ENCODE results near the gene FAM120A.

FAM120A gene

DNA sequence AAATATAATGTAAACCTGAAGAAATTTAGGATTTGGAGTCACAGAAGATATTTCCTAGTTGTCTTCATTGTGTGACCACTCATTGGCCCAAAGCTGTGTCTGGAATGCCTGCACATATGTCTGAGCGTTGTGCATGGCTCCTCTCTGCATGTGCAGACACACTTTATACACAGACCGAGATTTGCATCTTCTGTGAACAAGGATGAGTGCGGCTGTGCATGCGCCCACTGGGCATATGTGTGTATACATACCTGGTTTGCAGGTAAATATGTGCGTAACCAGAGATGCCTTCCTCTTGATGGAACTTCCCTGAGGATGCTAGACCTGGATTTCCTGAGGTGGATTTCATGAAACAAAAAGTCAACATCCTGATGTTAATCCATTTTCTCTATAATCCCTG, 144.0 kb downstream of the FAM120A start:
- no peak for DNase-seq (ENCODE audit: low read depth in 2 of 2)

DNA sequence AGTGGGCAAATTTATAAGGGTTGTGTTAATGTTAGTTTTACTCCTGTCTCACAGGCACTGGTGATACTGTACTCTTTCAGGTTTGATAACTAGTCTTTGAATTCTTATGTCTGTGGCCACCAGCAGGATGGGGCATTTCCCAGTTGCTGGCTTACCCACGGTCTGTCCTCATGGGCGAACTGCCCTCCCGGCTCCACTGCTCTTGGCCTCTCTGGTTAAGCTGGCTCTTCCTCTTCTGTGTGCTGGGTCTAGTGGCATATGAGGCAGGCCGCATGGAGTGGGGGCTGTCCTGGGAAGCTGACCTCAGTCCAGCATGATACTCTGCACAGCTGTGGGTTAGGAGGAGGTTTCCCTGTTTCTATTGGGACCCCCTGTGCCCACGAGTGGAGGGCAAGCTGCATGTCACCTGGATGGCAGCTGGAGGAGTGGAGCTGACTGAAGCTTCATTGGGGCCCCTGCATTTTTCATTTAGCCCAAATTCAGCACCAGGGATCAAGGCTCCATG, 144.4 kb downstream of the FAM120A start:
- no peak for DNase-seq (ENCODE audit: low read depth in 2 of 2)

DNA sequence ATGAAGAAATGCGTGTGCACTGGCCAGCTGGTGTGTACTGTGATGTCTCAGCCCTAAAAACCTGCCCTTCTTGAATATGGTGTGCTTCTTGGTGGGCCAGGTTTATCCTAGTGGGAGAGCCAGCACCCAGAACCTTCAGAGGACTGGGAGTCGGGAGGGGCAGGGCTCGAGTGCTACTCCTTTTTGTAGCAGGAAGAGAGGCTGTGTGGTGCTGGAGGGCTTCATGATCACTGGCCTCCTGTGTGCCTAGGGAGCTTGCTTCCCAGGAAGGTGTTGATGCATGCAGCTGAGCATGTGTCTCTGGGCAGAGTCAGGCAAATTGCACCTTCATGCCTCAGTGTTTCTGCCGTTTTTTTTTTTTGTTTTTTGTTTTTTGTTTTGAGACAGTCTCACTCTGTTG, 144.9 kb downstream of the FAM120A start:
- DNase-seq (ENCODE audit: low read depth in 2 of 2), result no peak

DNA sequence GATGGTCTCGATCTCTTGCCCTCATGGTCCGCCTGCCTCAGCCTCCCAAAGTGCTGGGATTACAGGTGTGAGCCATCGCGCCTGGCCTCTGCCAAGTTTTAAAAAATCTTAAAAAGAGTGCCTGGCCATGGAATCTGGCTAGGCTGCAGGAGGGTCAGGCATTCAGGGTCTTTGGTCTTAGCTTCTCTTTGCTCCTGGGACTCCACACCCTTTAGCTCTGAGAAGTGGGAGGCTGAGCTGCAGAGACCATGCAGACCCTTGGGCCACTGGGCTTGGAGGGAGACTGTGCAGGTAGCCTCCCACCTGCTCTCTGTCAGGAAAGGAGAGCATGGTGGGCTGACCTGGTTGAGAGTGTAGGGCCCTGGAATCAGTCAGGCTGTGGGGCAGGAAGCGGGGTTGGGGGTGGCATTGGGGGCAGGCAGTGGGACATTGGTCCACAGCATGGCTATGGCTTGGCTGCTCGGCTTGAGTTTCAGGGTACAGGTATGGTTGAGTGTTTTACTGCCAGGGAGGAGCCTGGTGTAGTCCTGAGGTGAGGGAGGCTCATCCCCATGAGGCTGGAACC, 145.7 kb downstream of the FAM120A start:
- no peak for DNase-seq (ENCODE audit: low read depth in 2 of 2)

DNA sequence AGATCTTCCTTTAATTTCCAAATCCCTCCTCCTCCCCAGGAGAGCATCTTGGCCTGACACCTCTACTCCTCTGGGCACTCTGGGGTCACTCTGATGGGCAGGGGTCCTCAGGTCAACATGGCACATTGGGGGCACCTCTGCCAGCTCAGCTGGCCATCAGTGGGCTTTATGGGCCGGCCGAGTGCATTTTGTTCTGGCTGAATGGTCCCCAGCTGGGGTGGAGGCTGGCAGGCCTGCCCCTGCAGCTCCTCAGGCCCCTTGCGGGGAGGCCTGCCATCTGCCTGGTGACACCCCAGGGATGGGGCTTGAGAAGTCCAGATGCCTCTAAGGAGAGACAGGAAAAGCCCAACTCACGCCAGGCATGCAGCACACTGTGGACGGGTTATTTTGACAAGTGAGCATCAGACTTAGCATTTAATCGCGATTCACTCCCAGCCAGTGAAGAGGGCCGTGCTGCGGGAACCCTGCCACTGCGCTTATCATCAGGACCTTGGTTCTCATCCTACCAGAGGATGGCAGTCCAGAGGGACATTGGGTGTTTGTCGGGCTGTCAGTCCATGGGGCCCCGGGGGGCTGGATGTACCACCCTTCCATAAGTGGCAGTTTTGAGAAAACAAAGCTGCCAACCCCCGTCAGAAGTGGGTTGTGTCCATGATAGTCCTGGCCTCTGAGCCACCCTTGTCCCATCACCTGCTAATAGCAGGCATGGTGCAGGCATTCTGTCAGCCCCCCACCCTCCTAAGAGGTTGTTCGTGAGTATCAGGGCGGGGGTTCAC, 146.6 kb downstream of the FAM120A start:
- no peak for DNase-seq (ENCODE audit: low read depth in 2 of 2)

DNA sequence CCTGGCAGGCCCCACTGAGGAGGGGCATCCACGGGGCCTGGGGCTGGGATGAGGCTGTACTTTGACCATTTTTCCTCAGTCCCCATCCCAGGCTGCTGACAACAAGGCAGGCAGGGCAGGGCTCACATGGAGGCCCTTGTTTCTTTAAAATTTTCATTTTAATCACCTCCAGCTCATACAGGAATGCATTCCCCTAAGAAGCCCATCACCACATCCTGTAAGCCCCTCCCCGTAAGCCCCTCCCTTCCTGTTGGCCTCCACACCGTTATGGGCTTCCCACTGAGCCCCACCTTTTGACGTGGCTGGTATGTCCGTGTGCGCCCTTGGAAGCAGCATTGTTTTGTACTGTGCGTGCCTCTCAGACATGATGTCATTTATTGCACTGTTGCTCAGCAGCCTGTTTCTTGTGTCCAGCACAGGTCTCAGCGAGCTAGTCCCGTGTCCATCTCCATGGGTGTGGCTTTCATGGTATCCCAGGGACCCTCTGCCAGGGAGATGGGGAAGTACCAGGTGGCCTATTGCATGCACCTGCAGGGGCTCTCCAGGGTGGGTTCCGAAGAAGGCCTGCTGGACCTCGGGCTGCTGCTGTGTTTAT, 147.3 kb downstream of the FAM120A start:
- DNase-seq (ENCODE audit: low read depth in 2 of 2), result no peak

DNA sequence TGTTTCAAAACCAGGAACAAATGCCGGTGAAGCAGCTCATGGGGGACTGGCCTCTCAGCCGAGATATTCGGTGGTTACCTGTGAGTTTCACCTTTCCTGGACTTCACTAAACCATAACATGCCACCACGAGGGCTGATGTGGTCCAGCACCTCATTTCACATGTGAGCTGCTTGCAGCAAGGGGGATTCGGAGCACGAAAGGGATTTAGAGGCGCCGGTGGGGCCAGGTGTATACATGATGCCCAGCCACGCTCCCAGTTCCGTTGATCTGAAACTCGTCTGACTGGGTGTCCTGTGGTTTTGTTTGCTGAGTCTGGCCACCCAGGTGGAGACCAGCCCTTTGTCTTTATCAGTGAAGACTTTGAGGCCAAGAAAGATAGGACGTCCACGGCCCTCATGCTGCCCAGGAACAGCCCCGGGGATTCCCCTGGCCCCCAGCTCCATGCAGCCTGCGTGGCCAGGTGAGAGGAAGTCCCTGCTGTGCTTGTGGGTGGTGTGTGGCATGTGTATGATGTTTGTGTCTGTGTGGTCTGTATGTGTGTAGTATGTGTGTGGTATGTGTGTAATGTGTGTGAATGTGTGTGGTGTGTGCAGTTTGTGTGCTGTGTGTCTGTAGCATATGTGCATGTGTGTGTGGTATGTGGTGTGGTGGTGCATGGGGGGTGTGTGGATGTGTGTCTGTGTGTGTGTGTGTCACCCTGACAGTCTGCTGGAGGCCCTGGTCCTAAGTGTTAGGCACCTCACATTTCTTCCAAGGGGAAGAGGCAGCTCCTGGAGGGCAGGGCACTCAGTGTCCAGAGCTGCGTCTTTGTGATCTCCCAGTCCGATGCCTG, 148.3 kb downstream of the FAM120A start:
- DNase-seq (ENCODE audit: low read depth in 2 of 2), result no peak

DNA sequence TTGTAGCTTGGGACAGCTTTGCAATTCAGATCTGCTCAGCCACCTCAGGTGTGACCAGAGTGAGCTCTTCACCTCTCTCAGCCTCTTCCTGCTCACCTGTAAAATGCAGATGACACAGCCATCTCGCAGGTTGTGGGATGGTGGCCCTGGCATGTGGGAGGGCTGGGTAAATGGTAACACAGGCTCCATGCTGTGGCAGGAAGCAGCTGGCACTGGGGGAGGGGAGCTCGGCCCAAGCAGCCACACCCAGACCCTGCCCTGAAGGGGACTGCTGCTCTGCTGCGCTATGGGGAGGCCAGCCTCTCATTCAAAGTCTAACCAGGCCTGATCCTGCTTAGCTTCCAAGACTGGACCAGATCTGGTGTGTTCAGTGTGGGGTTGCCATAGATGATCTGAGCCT, 149.0 kb downstream of the FAM120A start:
- DNase-seq (ENCODE audit: low read depth in 2 of 2), result no peak

DNA sequence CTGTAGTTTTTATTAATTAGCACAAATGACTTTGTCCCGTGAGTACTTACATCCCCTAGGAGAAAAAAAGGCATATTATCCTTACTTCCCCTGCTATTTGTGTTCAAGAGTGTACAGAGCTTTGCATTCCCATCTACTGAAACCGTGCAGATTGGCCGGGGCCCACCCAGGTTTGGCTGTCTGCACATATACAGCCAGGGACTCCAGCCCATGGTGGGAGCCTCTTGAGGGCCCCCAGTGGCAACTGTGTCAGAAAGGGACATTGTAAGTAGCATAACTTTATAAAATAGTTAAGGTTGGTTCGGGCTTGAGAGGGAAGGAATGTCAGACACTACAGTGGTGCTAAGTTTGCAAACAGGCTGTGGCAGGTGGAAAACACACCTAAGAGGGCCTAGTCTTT, 149.6 kb downstream of the FAM120A start:
- no peak for DNase-seq (ENCODE audit: low read depth in 2 of 2)

DNA sequence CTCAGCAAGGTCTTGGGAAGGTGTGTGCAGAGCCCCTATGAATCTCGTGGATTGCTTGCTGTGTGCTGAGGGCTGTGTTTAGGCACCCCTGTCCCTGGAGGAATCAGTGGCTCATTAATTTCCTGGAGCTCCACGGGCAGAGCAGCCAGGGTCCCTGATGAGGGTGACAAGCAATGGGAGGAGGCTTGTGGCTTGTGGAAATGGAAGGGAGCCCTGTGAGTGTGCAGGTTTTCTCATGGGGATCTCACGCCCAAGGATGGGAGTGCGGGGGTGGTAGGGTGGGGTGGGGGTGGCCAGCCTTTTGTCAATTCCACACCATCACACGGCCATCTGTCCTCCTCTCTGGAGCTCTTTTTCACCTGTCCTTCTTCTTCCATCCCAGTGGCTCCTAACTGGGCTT, 150.2 kb downstream of the FAM120A start:
- no peak for DNase-seq (ENCODE audit: low read depth in 2 of 2)

DNA sequence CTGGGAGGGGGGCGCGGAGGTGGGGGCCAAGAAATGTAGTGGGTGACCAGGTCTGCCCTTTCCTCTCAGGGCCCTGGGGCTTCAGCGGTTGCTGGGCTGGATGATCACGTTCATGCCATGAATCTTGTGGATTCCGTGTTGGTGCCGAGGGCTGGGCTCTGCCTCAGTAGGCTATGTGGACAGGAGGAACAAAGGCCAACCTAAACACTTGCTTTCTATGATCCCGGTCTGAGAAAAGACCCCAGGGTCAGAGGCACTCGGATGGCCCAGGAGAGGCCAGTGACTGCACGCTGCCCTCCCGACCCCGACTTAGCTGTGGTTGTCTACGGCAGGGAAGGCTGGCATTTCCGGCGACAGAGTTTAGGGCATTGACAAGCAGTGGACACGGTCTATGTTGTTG, 151.5 kb downstream of the FAM120A start:
- no peak for DNase-seq (ENCODE audit: low read depth in 2 of 2)

DNA sequence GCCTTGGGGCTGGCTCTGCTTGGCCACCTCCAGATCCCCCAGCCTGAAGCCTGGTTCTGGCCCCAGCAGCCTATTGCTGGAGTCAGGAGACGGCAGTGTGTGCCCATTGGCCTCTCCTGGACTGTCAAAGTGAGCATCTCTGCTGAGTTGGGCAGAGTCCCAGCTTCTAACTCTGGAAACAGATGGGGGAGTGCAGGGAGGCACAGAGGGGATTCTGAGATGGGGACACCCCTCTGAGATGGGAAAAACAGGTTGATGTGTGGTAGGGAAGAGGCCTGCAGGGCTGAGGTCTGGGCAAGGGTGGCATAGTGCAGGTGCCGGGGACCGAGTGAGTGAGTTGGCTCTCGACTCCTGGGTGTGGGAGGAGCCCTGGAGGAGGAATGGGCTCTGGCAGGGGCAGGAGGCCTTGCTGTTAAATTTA, 152.4 kb downstream of the FAM120A start:
- DNase-seq (ENCODE audit: low read depth in 2 of 2), result no peak

DNA sequence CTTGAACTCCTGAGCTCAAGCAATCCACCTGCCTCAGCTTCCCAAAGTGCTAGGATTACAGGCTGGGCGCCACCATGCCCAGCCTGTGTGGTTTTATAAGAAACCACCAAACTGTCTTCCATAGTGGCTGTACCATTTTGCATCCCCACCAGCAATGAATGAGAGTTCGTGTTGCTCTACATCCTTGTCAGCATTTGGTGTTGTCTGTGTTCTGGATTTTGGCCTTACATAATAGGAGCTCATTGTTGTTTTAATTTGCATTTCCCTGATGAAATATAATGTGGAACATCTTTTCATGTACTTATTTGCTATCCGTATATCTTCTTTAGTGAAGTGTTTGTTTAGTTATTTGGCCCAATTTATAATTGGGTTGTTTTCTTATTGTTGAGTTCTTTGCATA, 154.7 kb downstream of the FAM120A start:
- DNase-seq (ENCODE audit: low read depth in 2 of 2), result no peak

DNA sequence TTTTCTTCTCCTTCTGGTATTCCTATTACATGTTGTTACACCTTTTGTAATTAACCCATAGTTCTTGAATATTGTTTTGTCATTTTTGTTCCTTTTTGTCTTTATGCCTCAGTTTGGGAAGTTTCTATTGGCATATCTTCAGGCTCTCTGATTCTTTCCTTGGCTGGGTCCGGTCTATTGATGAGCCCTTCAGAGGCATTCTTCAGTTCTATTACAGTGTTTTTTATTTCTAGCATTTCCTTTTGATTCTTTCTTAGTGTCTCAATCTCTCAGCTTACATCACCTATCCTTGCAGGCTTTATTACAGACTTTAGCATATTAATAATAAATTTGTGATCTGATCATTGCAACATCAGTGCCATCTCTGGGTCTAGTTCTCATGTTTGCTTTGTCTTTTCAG, 158.7 kb downstream of the FAM120A start:
- DNase-seq (ENCODE audit: low read depth in 2 of 2), result no peak

DNA sequence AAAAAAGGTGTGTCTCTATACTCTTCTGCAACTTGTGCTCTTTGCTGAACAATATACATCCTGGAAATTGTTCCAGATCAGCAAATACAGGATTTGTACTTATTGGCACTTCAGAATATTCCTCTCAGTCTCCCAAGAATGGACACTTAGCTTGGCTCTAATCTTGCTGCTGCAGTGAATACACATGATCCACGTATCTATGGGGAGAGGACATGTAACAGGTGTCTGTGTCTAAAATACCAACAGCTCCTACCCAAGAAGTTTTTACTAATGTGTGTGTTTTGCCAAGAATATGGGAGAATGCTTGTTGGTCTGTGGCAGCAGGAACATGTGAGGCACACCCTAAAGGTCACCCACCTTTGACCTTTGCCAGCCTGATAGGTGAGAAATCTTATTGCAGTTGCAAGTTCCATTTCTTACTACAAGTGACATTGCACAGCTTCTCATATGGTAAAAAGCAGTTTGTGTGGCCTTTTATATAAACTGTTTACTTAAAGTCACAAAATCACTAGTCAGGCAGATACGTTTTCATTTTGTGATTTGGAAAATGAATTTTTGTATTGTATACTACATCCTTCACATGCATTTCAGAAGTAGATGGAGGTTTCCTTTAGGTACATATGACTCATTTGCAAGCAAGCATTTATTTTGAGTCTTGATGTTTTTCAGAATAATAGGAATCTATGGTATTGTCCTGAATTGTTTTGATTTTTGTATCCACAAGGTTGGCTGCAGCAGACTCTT, 160.7 kb downstream of the FAM120A start:
- no peak for DNase-seq (ENCODE audit: low read depth in 2 of 2)

DNA sequence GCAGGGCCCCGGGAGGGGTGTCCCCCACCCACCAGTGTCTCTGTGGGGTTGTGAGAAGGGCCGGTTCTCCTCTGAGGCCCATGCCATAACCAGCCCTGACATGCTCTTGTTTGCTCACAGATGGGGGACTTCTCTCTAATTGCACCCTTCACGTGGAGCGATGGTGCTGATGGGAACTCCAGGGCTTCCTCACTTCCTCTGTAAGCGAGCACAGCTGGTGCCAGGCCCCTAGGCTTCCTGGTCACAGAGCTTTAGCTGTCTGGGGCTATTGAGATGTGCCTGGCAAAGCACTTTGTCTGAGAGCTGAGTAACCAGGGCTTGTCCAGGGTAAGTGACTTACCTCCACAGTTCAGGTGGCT, 161.3 kb downstream of the FAM120A start:
- DNase-seq (ENCODE audit: low read depth in 2 of 2), result no peak

DNA sequence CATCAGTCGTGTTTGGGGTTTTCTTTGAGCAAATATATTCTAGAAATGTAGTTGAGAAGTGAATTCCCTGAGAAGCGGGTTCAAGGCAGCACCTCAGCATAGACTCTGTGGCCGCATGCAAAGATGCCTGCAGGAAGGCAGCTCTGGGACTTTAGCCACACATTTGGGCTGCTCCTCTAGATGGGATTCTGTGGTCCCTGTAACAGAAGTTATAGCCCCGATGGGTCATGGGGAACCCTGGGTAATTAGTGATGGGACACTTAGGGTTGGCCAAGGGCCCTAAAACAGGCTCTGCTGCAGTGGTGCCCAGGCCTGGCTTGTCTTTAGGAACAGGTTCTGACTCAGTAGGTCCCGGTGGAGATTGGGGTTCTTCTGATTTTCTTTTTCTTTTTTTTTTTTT, 161.7 kb downstream of the FAM120A start:
- no peak for DNase-seq (ENCODE audit: low read depth in 2 of 2)

DNA sequence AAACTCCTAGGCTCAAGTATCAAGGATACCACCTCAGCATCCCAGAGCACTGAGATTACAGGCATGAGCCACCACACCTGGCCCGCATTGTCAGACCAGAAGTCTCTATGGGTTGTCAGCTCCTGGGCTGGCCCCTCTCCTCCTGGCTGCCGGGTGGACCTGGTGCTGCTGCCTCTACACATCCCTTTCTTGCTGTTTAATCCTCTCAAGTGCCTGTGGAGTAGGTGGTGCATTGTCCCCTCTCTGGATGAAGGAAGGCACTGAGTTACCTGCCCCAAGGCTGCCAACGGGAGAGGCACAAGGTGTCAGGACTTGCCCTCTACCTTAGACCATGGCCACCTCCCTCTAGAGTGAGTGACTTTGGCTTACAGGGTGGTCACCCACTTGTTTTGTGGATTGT, 162.3 kb downstream of the FAM120A start:
- DNase-seq (ENCODE audit: low read depth in 2 of 2), result no peak

DNA sequence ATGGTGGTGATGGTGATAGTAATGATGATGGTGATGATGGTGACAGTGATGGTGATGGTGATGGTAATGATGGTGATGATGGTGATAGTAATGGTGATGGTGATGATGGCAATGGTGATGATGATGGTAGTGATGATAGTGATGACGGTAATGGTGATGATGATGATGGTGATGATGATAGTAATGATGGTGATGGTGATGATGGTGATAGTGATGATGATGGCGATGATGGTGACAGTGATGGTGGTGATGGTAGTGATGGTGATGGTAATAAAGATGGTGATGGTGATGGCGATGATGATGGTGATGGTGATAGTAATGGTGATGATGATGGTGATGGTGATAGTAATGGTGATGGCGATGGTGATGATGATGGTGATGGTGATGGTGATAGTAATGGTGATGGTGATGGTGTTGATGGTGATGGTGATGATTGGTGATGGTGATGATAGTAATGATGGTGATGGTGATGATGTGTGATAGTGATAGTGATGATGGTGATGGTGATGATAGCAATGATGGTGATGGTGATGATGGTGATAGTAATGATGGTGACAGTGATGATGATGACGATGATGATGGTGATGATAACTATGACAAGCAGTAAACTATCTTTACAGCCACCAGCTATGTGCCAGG, 163.5 kb downstream of the FAM120A start:
- DNase-seq (ENCODE audit: low read depth in 2 of 2), result no peak

Data from stimulated activated CD4-positive, alpha-beta T cell treated with anti-CD3 and anti-CD28 coated beads, Interleukin-1b, Interleukin-23, amount 100 ng/mL, for 4 hours (primary cell).